Upper lobe of left lung (tissue), 6 donors: Measurements from ENCODE around the gene LARP1B. TPM values are rescaled to one million over a fixed set of nuclear protein-coding genes. Genes with fewer than 3 reads are reported as not detected.
"Not testable (repeated sequence)": the region's sequence is repeated elsewhere in the genome, so short reads cannot be mapped to it uniquely, and the experiment has no call there.

ENCODE experiments used
- ATAC-seq, 2 donors: fragments of 200-7000 bp; cut with Tn5 transposase; one replicate each; pipeline ENCODE4 v1.9.1; 2022; ENCODE audit warnings: mild to moderate bottlenecking in 2 of 2, moderate library complexity in 2 of 2; ENCODE audit not compliant: low FRiP score in 2 of 2
- DNase-seq, 2 donors: peaks; one replicate each; pipeline ENCODE4 v3.0.0-alpha.2; 2019 to 2020
- H3K27ac ChIP-seq, 4 donors: fragments of 200-600 bp; sonication (generic); one replicate each; pipeline ENCODE4 v1.5.1; 2016 to 2019
- H3K27me3 ChIP-seq, 4 donors: fragments of 200-600 bp; sonication (generic); one replicate each; pipeline ENCODE4 v1.5.1; 2017 to 2019
- H3K36me3 ChIP-seq, 4 donors: fragments of 200-600 bp; sonication (generic); one replicate each; pipeline ENCODE4 v1.5.1; 2016 to 2019
- H3K4me1 ChIP-seq, 4 donors: fragments of 200-600 bp; sonication (generic); one replicate each; pipeline ENCODE4 v1.5.1; 2018 to 2019
- H3K4me3 ChIP-seq, 4 donors: fragments of 200-600 bp; sonication (generic); one replicate each; pipeline ENCODE4 v1.5.1; 2017 to 2019; ENCODE audit warnings: mild to moderate bottlenecking in 2 of 4, moderate library complexity in 1 of 4
- H3K9me3 ChIP-seq, 4 donors: fragments of 200-600 bp; sonication (generic); one replicate each; pipeline ENCODE4 v1.5.1; 2018 to 2019
- CTCF ChIP-seq, 6 experiments: fragments of 450-650 bp in 4 of 6; fragments of 200-600 bp in 2 of 6; sonication (generic) in 2 of 6; IDR thresholded peaks; one replicate each; pipeline ENCODE4 v1.5.1; 2016 to 2019; ENCODE audit warnings: antibody characterized with exemption in 6 of 6
- EP300 ChIP-seq, 4 donors: sonication (generic); formaldehyde crosslinking; IDR thresholded peaks; one replicate each; pipeline ENCODE4 v1.5.1; 2017; ENCODE audit warnings: antibody characterized with exemption in 4 of 4, control low read depth in 2 of 4
- POLR2A ChIP-seq, 4 donors: fragments of 450-650 bp; IDR thresholded peaks; one replicate each; pipeline ENCODE4 v1.5.1; 2016 to 2017; ENCODE audit warnings: antibody characterized with exemption in 4 of 4, mild to moderate bottlenecking in 2 of 4
- POLR2AphosphoS5 ChIP-seq, 2 donors: sonication (generic); formaldehyde crosslinking; IDR thresholded peaks; one replicate each; pipeline ENCODE4 v1.5.1; 2017; ENCODE audit warnings: antibody characterized with exemption in 2 of 2
- WGBS, 2 donors: methylation state at CpG; one replicate each; pipeline ENCODE4 v1.1.5; 2017 to 2018; 5-methylcytosine and 5-hydroxymethylcytosine counted together
- total RNA-seq, 6 donors: library from RNA; depleted of rRNA in 4 of 6; stranded (reverse); fragments of >200 nt in 4 of 6; gene quantifications; one replicate each; pipeline versions ENCODE4 v1.1.0 to v1.2.1, GENCODE V29; 2016 to 2021
- donor health status: DM: no; HTN: no; CAD: no; lungs with moderate emphysema.
- donor health status: DM: no; HTN: yes; CAD: no; lungs with severe emphysema.

The LARP1B gene
- total RNA-seq, 6 donors from 2014 or later, result 13.8 to 41.7 (median 20.7) TPM

DNA sequence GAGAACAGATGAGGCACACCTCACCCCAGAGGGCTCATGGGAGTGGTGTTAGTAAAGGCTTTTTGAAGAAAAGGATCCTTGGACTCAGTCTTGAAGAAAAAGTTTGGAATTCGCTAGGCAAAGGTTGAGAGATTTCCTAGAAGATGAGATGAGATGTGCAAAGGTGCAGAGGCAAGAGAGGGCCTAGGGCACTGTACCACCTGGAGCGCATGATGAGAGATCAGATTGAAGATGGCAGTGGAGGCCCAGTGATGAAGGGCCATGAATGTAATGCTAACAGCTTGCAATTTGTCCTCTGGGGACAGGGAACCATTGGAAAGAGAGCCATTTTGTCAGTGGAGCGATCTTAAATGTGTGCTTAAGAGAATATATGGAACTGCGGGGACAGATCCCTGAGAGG, 181.5 kb downstream of the LARP1B start:
- Histone ChIP-seq H3K36me3 (no peaks in the 10 kb centered on the region), H3K4me1 (no peaks in the 10 kb centered on the region), H3K27me3 (no peaks in the 10 kb centered on the region), H3K9me3 (no peaks in the 10 kb centered on the region), H3K27ac (no peak overlapping the region), H3K4me3 (no peak overlapping the region)
- WGBS, 2 donors, result 98% methylated on average over 4 of the region's 4 CpGs
- TF ChIP-seq POLR2AphosphoS5 (IDR thresholded peaks at IDR 0.05), result no peak
- no peak for TF ChIP-seq POLR2A (IDR thresholded peaks at IDR 0.05)
- ATAC-seq (no peak), DNase-seq (no peak)

- Histone ChIP-seq H3K27ac (no peak overlapping the region), H3K4me3 (no peak overlapping the region), H3K9me3 (peaks cover 0 to 4% (median 2%) of the 10 kb centered on the region in 4 donors), H3K36me3 (no peaks in the 10 kb centered on the region), H3K27me3 (no peaks in the 10 kb centered on the region), H3K4me1 (no peaks in the 10 kb centered on the region)
- no peak for ATAC-seq
- 85 to 94% methylated on average over 2 of the region's 2 CpGs for WGBS, 2 donors
- DNase-seq, result no peak
- TF ChIP-seq EP300 (IDR thresholded peaks at IDR 0.05), result no peak
- TF ChIP-seq POLR2A (IDR thresholded peaks at IDR 0.05), result no peak
- no peak for TF ChIP-seq CTCF (IDR thresholded peaks at IDR 0.05)
- TF ChIP-seq POLR2AphosphoS5 (IDR thresholded peaks at IDR 0.05), result no peak
Observed at GRCh38 chr4:128244379-128244778, 183.3 kb downstream of the LARP1B start.

DNA sequence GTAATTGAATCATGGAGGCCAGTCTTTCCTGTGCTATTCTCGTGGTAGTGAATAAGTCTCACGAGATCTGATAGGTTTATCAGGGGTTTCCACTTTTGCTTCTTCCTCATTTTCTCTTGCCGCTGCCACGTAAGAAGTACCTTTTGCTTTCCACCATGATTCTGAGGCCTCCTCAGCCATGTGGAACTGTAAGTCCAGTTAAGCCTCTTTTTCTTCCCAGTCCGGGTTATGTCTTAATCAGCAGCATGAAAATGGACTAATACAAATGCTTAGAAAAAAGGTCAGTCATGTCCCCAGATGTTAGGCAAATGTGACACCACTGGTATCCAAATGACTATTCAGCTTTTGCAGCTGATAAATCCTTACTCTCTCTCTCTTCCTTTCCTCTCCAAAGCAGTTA, 184.3 kb downstream of the LARP1B start:
- not testable (repeated sequence) for H3K4me3 ChIP-seq, ATAC-seq

DNA sequence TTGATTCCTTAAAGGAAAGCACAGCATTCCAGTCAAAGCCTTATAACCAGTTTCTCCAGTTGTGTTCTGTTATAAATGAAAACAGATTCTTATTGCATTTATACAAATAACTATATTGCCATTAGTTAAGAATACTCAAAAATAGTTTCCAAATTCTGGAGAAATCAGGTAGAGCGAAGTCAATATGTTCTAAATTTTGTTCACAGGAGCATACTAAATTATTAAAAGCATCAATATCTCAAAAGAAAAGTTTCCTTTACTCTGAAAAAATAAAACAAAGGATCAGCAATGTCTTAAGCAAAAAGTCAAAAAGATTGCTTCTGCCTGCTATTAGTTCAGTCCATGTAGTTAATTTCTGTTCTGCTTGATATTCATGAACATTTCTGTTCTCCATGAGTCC, 186.8 kb downstream of the LARP1B start:
- no peak overlapping the region for H3K4me3 ChIP-seq
- H3K4me1 ChIP-seq, result no peaks in the 10 kb centered on the region
- no peaks in the 10 kb centered on the region for H3K36me3 ChIP-seq
- H3K9me3 ChIP-seq, result peaks cover 0 to 4% (median 2%) of the 10 kb centered on the region in 4 donors
- no peak for ATAC-seq
- TF ChIP-seq POLR2A (IDR thresholded peaks at IDR 0.05), result no peak
- no peak for TF ChIP-seq EP300 (IDR thresholded peaks at IDR 0.05)
- no peak for TF ChIP-seq CTCF (IDR thresholded peaks at IDR 0.05)
- TF ChIP-seq POLR2AphosphoS5 (IDR thresholded peaks at IDR 0.05), result no peak
- DNase-seq, result no peak
- H3K27me3 ChIP-seq, result no peaks in the 10 kb centered on the region
- no peak overlapping the region for H3K27ac ChIP-seq
- 91 to 95% methylated on average over 1 of the region's 1 CpG for WGBS, 2 donors

More for the DNA sequence above, 184.3 kb downstream of the LARP1B start:
- not testable (repeated sequence) for H3K36me3 ChIP-seq, H3K27me3 ChIP-seq, H3K4me1 ChIP-seq, H3K27ac ChIP-seq, DNase-seq, H3K9me3 ChIP-seq
- WGBS, 2 donors, result 88 to 91% methylated on average over 5 of the region's 5 CpGs

GRCh38 chr4:128249787-128250668, 188.9 kb downstream of the LARP1B start:
- Histone ChIP-seq H3K27me3 (no peaks in the 10 kb centered on the region), H3K4me1 (no peaks in the 10 kb centered on the region), H3K36me3 (no peaks in the 10 kb centered on the region), H3K27ac (no peak overlapping the region), H3K4me3 (no peak overlapping the region), H3K9me3 (peaks cover 0 to 4% (median 2%) of the 10 kb centered on the region in 4 donors)
- DNase-seq (no peak), ATAC-seq (no peak)
- 63 to 75% methylated on average over 4 of the region's 4 CpGs for WGBS, 2 donors
- TF ChIP-seq POLR2A (IDR thresholded peaks at IDR 0.05) (no peak), CTCF (IDR thresholded peaks at IDR 0.05) (no peak), POLR2AphosphoS5 (IDR thresholded peaks at IDR 0.05) (no peak), EP300 (IDR thresholded peaks at IDR 0.05) (no peak)

- 87 to 92% methylated on average over 3 of the region's 3 CpGs for WGBS, 2 donors
Observed at GRCh38 chr4:128255906-128256305, 194.8 kb downstream of the LARP1B start.

More at GRCh38 chr4:128255906-128256305, 194.8 kb downstream of the LARP1B start:
- TF ChIP-seq EP300 (IDR thresholded peaks at IDR 0.05) (no peak), CTCF (IDR thresholded peaks at IDR 0.05) (no peak), POLR2AphosphoS5 (IDR thresholded peaks at IDR 0.05) (no peak), POLR2A (IDR thresholded peaks at IDR 0.05) (no peak)
- no peak for ATAC-seq
- no peaks in the 10 kb centered on the region for H3K4me1 ChIP-seq
- H3K27ac ChIP-seq, result no peak overlapping the region
- DNase-seq, result no peak
- H3K36me3 ChIP-seq, result no peaks in the 10 kb centered on the region
- H3K9me3 ChIP-seq, result no peaks in the 10 kb centered on the region
- no peaks in the 10 kb centered on the region for H3K27me3 ChIP-seq
- no peak overlapping the region for H3K4me3 ChIP-seq
